ENCODE data around the gene CCDC195. TPM values are rescaled to one million over a fixed set of nuclear protein-coding genes. Genes with fewer than 3 reads are reported as not detected.
"Not testable (repeated sequence)": the region's sequence is repeated elsewhere in the genome, so short reads cannot be mapped to it uniquely, and the experiment has no call there.

The CCDC195 gene
- total RNA-seq, 2 donors from 2014 or later: not detected

- no peaks in the 10 kb centered on the region for H3K9me3 ChIP-seq
- H3K27me3 ChIP-seq: no peaks in the 10 kb centered on the region
- H3K27ac ChIP-seq: no peak overlapping the region
- DNase-seq (ENCODE audit: low spot score): no peak
- H3K4me3 ChIP-seq: no peak overlapping the region
- H3K4me1 ChIP-seq: no peaks in the 10 kb centered on the region
- TF ChIP-seq, protein P1, sequence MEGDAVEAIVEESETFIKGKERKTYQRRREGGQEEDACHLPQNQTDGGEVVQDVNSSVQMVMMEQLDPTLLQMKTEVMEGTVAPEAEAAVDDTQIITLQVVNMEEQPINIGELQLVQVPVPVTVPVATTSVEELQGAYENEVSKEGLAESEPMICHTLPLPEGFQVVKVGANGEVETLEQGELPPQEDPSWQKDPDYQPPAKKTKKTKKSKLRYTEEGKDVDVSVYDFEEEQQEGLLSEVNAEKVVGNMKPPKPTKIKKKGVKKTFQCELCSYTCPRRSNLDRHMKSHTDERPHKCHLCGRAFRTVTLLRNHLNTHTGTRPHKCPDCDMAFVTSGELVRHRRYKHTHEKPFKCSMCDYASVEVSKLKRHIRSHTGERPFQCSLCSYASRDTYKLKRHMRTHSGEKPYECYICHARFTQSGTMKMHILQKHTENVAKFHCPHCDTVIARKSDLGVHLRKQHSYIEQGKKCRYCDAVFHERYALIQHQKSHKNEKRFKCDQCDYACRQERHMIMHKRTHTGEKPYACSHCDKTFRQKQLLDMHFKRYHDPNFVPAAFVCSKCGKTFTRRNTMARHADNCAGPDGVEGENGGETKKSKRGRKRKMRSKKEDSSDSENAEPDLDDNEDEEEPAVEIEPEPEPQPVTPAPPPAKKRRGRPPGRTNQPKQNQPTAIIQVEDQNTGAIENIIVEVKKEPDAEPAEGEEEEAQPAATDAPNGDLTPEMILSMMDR (IDR thresholded peaks at IDR 0.05): no peak
- H3K36me3 ChIP-seq: no peaks in the 10 kb centered on the region
Observed at GRCh38 chr2:224670203-224670602, 46.0 kb downstream of the CCDC195 start.

GRCh38 chr2:224669449-224669848 is 46.7 kb downstream of the CCDC195 start:
- H3K27ac ChIP-seq: no peak overlapping the region
- H3K36me3 ChIP-seq: no peaks in the 10 kb centered on the region
- H3K4me3 ChIP-seq: no peak overlapping the region
- H3K4me1 ChIP-seq: no peaks in the 10 kb centered on the region
- TF ChIP-seq, protein P1 (IDR thresholded peaks at IDR 0.05): no peak
- H3K27me3 ChIP-seq: no peaks in the 10 kb centered on the region
- DNase-seq (ENCODE audit: low spot score): no peak
- no peaks in the 10 kb centered on the region for H3K9me3 ChIP-seq

DNA sequence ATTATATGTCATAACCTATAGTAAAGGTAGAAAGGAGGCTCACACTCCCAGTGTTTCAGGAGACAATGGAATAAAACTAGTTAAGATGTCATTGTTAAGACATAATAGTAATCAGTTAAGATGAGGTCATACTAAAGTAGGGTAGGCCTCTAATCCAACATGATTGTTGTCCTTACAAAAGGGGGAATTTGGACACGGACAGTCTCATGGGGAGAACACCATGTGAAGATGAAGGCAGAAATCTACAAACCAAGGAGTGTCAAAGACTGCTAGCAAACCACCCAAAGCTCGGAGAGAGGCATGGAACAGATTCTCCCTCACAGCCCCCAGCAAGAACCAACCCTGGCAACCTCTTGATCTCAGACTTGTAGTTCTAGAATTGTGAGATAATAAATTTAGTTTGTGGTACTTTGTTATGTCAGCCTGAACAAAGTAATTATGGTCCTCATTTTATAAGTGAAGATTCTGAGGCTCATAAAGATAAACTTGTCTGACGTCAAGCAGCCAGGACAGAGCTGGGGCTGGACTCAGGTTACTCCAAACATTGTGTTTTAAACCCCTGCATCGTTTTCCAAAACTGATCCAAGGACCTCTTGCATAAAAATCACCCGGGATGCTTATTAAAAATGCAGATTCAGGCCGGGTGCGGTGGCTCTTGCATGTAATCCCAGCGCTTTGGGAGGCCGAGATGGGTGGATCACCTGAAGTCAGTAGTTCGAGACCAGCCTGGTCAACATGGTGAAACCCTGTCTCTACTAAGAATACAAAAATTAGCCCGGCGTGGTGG is 47.8 kb downstream of the CCDC195 start:
- Histone ChIP-seq H3K4me1 (no peaks in the 10 kb centered on the region), H3K27ac (no peak overlapping the region)
- DNase-seq (ENCODE audit: low spot score): no peak

GRCh38 chr2:224666951-224667553 is 49.1 kb downstream of the CCDC195 start:
- peaks cover 0 to 7% of the 10 kb centered on the region in 2 donors for H3K9me3 ChIP-seq
- TF ChIP-seq, protein P1 (IDR thresholded peaks at IDR 0.05): no peak
- no peaks in the 10 kb centered on the region for H3K4me1 ChIP-seq
- no peaks in the 10 kb centered on the region for H3K27me3 ChIP-seq
- DNase-seq (ENCODE audit: low spot score): no peak
- no peak overlapping the region for H3K27ac ChIP-seq
- H3K4me3 ChIP-seq: no peak overlapping the region
- no peaks in the 10 kb centered on the region for H3K36me3 ChIP-seq

More for the DNA sequence above, 47.8 kb downstream of the CCDC195 start:
- H3K36me3 ChIP-seq: no peaks in the 10 kb centered on the region
- no peaks in the 10 kb centered on the region for H3K27me3 ChIP-seq
- peaks cover 0 to 6% of the 10 kb centered on the region in 2 donors for H3K9me3 ChIP-seq
- TF ChIP-seq, protein P1 (IDR thresholded peaks at IDR 0.05): no peak
- no peak overlapping the region for H3K4me3 ChIP-seq

- H3K27ac ChIP-seq; H3K27me3 ChIP-seq; H3K9me3 ChIP-seq; H3K4me1 ChIP-seq; DNase-seq (ENCODE audit: low spot score); H3K36me3 ChIP-seq; H3K4me3 ChIP-seq: not testable (repeated sequence)
Observed at GRCh38 chr2:224663322-224663721, 52.8 kb downstream of the CCDC195 start.

GRCh38 chr2:224661708-224662107 is 54.5 kb downstream of the CCDC195 start:
- not testable (repeated sequence) for H3K27ac ChIP-seq; H3K9me3 ChIP-seq; DNase-seq (ENCODE audit: low spot score); H3K4me3 ChIP-seq; H3K36me3 ChIP-seq; H3K27me3 ChIP-seq; H3K4me1 ChIP-seq
